HL-60/S4 (cell line): ENCODE measurements around the gene TMEM123.
"Not testable (repeated sequence)": the region's sequence is repeated elsewhere in the genome, so short reads cannot be mapped to it uniquely, and the experiment has no call there.

Experiments
- in situ Hi-C: fragments of 300-500 bp; cut with MboI; formaldehyde crosslinking; loops from 2 replicates; pipeline ENCODE4 v1.14.3; 2022; ENCODE audit warnings: low sequenced_read_pairs

TMEM123 gene

DNA sequence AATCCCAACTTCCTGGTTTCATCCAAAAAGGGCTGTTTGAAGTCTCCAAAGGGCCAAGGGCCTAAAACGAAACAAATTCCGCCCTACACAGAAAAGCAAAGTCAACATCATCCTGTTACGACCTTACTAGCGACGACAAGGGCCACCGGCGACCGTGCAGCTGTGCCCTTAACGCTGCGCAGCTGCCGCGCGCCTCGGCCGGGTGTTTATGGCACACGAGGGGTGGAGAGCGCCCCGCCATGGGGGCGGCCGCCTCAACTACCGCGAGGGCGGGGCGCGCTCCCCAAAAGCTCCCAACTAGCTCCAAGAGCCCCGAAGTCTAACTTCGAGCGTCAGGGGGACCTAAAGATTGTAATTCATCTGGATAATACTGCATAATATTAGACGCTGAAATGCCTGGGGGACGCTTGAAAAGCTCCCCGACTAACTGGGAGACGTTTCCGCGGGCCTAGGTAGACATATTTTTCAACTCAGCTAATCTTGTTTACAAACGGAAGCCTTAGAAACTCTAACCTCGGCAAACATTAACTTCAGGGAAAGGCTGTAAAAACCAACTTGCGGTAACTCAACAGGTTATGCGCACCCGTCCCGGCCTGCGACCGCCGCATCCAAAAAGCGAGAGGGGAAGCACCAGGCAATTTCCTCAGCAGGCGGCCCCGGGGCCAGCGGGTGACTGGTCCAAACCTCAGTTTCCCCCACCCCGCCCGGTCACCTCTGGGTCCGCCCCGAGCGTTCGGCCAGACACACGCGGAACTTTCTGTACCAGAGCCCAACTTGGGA is 694 bp downstream of the TMEM123 start:
- in situ Hi-C loops, result no loop called here

DNA sequence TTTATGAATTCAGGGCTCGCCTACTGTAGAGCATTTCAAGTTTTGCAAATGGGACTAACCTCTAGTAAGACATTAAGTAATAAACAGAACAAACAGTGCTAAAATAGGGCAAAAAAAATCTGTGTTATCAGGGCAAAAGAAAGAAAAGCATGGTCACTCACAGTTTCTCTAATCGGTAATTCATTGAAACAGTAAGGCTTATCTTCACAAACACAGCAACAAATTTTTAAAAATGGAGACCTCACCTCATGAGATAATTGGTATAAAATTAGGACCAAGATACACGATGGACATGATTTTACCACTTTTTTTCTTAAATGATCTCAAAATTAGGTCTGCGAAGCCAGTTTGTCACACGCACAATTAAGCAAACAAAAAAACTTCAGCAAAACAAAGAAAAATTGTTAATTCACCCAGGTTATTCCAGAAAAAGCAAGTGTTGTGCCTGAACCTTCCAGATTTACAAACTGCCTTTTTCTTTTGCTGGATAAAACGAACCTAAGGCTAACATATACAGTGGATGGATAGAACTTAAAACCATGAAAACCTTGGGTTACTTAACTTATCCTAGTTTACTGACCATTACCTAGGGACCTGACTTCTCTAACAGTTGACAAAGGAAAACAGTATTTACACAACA is 1.4 kb downstream of the TMEM123 start:
- in situ Hi-C loops, result no loop called here

DNA sequence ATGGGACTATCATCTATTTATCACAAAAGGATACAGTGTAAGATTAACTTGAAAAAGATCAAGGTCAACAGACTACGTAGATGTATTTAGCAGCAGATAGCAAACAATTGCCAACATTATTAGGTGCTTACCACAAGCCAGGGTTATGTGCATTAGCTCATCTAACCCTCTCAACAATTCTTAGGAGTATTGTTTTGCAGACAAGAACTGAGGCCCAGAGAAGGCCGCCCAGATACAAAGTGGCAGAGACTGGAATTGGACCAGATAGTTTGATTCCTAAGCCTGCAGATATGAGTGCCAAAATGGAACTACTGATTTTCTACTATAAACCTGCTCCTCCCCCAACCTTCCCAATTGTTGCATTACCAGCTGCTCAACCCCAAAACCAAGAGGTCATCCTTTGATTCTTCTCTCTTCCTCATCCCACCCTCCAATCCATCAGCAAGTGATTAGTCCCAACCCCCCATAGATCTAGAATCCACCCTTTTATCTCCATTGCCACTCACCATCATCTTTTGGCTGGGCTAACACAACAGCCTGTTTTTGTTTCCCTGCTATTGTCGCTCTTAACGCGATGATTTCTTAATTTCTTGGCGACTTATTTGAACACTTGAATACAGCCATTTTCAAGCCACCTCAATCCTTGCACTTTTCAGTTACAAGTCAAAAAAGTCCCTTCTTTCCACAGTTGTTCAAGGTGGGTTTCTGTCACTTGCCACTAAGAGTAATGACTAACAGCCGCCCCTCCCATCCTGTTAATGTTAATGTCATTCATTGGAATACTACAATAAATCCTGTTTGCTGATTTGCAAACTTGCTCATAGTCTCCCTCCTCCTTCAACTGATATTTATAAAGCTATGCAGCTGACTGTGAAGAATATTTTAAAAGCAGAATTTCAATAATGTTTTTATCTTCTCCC is 2.7 kb downstream of the TMEM123 start:
- in situ Hi-C loops, result no loop called here

DNA sequence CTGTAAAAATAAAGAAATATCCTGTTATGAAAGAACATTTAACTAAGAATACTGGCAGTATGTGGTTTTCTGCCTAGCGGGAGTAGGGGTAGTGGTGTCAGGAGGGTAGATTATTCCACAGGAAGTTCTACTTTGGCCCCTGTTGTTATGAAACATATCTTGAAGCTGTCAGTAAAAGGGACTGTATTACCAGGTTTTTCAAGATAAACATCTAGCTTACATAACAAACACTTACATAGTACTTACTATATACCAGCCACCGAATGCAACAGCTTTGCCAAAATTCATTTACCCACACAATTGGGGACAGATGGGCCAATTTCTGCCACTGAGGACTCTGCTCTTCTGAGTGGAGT is 3.7 kb downstream of the TMEM123 start:
- in situ Hi-C loops, result no loop called here

DNA sequence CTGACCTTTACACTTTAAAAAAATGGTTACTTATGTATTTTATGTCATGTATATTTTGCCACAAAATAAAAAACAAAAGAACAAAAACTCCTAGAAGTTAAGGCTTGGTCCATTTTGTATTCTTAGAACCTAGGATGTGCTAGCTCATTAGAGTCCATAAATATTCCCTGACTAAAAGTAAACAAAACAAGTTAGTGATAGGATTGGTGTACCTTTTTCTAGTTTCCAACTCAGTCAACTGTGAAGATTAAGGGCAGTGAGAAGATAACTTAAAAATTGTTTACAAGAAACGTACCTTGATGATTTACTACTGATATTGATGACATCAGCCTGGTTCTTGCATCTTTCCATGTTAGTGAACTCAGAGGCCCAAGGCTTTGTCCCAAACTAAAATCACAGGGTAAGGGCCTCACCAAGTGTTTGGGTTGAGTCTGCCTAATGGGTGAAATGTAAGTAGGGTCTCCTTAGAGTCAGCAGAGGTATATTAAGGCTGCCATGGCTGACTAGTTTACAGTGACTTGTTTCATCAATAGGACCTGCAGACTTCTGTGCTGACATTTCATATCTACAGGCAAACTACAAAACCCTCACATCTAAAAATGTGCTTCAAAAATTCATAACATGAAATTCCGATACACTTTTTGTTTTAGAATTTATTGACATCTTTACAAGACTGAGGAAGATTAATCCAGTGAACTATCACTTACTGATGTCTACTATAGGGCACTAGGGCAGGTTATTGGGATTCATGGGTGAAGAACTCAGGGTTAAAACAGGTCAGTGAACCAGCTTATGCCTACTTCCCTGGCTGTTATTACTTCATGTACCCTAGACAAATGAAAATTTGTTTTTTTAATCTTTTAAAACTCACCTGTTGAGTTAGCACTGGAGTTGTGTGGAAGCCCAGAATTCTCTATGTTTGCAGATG is 4.4 kb downstream of the TMEM123 start:
- in situ Hi-C loops, result no loop called here

DNA sequence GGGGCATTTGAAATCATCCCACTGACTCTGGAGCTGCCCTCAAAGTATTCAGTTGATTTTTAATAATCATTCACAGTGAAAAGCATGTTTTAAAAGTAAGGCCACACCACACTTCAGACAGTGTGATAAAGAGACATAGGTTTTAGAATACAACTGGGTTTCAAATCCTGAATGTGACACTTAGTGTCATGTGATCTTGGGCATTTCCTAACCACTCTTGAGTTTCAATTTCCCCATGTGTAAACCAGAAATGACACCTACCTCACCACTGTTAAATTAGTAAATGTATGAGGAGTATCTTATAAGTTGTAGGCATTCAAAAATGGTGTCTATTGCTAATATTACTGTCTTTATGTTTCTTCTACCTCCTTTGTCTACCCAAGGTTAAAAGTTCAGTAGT is 5.4 kb downstream of the TMEM123 start:
- in situ Hi-C loops, result no loop called here

DNA sequence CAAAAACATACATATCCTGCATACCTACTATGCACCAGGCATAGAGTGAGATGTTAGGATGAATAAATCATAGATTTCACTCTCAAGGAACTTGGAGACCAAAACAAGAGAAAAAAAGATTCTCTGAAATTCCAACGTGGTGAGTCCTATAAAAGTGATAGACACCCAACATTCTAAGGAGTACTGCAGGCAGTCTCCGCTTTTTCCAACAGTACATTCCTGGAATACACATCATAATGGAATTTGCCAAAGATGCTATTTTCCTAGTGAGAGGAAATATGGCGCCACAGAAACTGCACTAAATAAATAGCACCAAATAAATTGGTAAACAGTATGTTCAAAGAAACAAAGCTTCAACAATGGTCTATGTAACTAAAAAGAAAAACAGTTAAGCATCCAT is 6.0 kb downstream of the TMEM123 start:
- in situ Hi-C loops, result no loop called here

DNA sequence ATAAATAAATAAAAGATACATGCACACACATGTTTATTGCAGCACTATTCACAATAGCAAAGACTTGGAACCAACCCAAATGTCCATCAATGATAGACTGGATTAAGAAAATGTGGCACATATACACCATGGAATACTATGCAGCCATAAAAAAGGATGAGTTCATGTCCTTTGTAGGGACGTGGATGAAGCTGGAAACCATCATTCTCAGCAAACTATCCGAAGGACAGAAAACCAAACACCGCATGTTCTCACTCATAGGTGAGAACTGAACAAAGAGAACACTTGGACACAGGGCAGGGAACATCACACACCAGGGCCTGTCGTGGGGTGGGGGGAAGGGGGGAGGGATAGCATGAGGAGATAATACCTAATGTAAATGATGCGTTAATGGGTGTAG is 7.9 kb downstream of the TMEM123 start:
- in situ Hi-C loops, result not testable (repeated sequence)

DNA sequence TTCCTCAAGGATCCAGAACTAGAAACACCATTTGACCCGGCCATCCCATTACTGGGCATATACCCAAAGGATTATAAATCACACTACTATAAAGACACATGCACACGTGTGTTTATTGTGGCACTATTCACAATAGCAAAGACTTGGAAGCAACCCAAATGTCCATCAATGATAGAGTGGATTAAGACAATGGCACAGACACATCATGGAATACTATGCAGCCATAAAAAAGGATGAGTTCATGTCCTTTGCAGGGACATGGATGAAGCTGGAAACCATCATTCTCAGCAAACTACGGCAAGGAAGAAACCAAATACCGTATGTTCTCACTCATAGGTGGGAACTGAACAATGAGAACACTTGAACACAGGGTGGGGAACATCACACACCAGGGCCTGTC is 8.4 kb downstream of the TMEM123 start:
- in situ Hi-C loops, result not testable (repeated sequence)

DNA sequence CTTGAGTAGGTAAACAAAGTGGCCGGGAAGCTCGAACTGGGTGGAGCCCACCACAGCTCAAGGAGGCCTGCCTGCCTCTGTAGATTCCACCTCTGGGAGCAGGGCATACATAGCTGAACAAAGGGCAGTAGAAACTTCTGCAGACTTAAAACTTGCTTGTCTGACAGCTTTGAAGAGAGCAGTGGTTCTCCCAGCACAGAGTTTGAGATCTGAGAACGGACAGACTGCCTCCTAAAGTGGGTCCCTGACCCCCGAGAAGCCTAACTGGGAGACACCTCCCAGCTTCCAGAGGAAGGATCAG is 13.6 kb downstream of the TMEM123 start:
- in situ Hi-C loops, result not testable (repeated sequence)

DNA sequence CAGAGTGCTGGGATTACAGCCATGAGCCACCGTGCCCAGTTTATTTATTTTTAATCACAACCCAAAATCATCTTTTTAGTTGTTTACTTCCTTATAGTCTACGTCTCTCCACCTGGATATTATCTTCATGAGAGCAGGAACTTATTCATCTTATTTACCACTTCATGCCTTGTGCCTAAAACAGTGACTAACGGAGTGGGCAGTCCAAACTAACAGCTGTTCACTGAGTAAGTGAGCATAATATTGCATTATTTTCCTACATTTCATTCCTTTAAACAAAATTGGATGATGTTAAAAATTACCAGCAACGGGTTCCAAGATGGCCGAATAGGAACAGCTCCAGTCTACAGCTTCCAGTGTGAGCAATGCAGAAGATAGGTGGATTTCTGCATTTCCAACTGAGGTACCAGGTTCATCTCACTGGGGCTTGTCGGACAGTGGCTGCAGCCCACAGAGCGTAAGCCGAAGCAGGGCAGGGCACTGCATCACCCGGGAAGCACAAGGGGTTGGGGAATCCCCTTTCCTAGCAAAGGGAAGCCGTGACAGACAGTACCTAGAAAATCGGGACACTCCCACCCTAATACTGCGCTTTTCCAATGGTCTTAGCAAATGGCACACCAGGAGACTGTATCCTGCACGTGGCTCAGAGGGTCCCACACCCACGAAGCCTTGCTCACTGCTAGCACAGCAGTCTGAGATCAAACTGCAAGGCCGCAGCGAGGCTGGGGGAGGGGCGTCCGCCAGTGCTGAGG is 14.1 kb downstream of the TMEM123 start:
- in situ Hi-C loops, result no loop called here

DNA sequence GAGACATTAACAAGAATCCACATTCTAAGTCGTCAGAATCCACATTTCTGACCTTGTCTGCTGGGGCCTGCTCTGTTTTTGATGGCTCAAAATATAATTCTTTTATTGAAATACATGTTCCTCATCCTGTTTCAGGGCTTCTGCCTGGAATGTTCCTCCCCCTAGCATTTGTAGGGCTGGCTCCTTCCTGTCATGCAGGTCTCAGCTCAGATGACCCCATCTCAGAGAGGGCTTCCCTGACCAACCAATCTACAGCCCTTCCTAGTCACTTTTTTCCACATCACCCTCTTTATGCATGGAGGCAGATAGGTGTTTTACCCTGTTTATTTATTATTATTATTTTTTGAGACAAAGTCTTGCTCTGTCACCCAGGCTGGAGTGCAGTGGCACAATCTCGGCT is 14.8 kb downstream of the TMEM123 start:
- in situ Hi-C loops, result no loop called here

DNA sequence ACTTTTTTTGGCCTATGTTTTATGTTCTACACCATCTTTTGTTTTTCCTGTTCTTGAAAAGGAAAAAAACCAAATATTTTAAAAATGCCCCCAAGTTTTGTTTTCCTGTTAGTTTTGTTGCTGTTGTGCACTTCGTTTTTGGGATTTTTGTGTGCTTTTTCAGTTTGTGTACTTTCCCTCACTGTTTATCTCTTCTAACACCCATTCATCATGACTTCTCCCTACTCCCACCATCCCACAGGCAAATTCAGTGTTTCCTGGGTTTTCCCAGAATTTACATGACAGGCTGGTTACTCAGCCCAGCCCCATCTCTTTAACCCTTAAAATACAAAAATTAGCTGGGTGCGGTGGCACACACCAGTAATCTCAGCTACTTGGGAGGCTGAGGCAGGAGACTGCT is 15.6 kb downstream of the TMEM123 start:
- in situ Hi-C loops, result no loop called here

DNA sequence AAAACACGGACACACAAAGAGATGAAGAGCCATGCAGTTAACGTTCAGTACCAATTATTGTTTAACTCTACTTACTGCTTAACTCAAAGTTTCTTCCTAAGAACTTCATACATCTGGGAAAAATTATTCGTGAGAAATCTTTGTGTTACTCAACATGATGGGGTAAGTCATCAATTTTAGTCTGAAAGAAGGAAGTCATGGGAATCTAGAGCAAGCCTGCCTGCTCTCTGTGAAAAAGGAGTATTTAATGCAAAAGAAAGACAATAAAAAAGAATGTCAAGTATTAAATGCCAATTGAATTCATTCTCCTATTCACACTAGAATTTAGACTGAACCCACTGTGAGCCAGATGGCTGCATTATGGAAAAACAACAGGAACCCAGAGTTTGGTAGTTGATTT is 16.0 kb downstream of the TMEM123 start:
- in situ Hi-C loops, result no loop called here

DNA sequence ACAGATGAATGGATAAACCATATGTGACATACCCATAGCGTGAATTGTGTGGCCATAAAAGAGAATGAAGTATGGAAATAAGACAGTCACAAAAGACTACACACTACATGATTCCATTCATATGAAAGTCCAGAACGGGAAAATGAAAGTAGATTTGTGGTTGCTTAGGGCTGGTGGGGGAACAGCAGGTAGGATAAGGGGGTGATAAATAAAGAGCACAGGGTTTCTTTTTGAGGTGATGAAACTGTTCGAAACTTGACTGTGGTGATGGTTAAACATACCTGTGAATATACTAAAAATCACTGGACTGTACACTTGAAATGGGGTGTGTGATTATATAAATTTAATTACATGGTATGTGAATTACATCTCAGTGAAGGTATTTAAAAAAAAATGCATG is 16.9 kb downstream of the TMEM123 start:
- in situ Hi-C loops, result no loop called here

DNA sequence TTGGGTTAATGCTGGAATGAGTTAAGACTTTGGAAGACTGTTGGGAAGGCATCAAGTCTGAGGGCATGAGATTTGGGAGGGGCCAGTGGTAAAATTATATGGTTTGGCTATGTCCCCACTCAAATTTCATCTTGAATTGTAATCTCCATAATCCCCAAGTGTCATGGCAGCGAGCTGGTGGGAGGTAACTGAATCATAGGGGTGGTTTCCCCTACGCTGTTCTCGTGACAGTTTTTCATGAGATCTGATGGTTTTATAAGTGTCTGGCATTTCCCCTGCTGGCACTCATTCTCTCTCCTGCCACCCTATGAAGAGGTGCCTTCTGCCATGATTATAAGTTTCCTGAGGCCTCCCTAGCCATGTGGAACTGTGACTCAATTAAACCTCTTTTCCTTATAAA is 19.0 kb downstream of the TMEM123 start:
- in situ Hi-C loops, result not testable (repeated sequence)

DNA sequence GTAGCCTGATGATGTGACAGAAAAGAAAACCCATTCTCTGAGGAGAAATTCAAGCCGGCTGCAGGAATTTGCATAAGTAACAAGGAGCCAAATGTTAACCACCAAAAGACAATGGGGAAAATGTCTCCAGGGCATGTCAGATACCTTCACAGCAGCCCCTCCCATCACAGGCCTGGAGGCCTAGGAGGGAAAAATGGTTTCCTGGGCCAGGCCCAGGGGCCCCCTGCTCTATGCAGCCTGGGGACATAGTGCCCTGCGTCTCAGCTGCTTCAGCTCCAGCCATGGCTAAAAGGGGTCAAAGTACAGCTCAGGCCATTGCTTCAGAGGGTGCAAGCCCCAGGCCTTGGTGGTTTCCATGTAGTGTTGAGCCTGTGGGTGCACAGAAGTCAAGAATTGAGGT is 20.0 kb downstream of the TMEM123 start:
- in situ Hi-C loops, result not testable (repeated sequence)

DNA sequence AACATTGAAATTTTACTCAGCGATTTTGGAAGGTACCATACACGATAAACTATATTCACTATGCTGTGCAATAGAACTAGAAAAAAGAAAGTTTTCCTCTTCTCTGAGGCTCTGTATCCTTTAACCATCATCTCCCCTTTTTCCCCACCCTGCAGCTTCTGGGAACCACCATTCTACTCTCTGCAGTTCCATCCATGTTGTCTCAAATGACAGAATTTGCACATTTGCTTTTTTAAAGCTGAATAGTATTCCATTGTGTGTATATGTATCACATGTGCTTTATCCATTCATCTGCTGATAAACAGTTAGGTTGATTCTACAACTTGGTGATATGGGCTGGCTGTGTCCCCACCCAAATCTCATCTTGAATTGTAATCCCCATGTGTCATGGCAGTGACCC is 21.2 kb downstream of the TMEM123 start:
- in situ Hi-C loops, result no loop called here

DNA sequence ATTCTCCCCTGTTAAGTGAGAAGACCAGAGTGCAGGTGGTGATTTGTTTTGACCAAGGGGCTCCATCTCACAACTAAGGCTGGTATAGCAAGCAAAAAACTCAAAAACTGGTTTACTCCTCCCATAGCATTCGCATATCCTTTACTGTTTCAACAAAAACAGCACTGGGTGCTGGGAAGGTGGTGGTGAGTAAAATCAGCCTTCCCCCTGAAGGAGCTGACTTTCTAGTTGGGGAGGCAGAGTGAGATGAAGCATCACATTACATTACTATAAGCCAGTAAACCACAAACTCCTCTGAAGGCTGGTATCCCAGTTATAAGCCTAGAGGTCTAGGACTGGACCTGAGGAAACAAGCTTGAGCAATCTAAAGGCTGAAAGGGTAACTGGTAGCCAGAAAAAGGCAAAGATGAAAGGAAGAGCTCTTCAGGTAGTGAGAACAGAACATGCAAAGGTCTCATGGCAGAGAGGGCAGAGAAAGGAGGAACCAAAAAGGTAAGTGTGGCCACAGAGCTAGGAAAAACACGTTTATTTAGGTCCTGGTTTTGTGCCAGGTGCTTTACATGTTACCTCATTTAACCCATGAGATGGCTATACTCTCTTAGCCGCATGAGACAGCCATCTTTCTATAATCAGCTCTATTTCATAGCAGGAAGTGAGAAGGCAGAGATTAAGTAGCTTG is 22.3 kb downstream of the TMEM123 start:
- in situ Hi-C loops, result no loop called here

DNA sequence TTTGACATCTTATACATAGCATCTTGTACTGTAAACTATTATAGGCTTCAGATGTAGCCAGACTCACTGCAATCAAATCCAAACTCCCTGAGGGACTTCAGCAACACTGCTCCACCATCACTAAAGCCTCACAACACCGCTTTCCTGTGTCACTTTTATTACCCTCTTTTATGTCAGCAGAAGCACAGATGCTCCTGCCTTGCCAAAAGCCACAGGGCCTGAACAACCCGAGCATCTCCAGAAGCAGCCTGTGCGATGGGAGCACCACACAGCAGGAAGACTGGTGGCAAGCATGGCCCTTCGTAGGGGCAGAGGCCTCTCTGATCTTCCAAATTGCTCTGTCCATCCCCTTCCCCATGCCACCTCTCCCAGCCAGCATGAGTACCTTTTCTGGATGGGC is 22.9 kb downstream of the TMEM123 start:
- in situ Hi-C loops, result no loop called here
